Measurements from ENCODE around the gene CAMK2B.

Gene CAMK2B

GRCh38 chr7:44309271-44310091 lies 15.9 kb downstream of the CAMK2B start:
- in situ Hi-C loops (cut with HindIII; ENCODE audit: low sequenced_read_pairs): no loop called here

- in situ Hi-C loops (cut with HindIII; ENCODE audit: low sequenced_read_pairs): no loop called here
These were observed 16.7 kb downstream of the CAMK2B start for GRCh38 chr7:44308596-44309270.

GRCh38 chr7:44307905-44308595 lies 17.3 kb downstream of the CAMK2B start:
- in situ Hi-C loops (cut with HindIII; ENCODE audit: low sequenced_read_pairs): no loop called here

GRCh38 chr7:44307301-44307900 lies 18.0 kb downstream of the CAMK2B start:
- in situ Hi-C loops (cut with HindIII; ENCODE audit: low sequenced_read_pairs): no loop called here

- in situ Hi-C loops (cut with HindIII; ENCODE audit: low sequenced_read_pairs): no loop called here
These were observed 18.8 kb downstream of the CAMK2B start for GRCh38 chr7:44306606-44307005.

- in situ Hi-C loops (cut with HindIII; ENCODE audit: low sequenced_read_pairs): no loop called here
These were observed 19.6 kb downstream of the CAMK2B start for GRCh38 chr7:44305564-44306507.

DNA sequence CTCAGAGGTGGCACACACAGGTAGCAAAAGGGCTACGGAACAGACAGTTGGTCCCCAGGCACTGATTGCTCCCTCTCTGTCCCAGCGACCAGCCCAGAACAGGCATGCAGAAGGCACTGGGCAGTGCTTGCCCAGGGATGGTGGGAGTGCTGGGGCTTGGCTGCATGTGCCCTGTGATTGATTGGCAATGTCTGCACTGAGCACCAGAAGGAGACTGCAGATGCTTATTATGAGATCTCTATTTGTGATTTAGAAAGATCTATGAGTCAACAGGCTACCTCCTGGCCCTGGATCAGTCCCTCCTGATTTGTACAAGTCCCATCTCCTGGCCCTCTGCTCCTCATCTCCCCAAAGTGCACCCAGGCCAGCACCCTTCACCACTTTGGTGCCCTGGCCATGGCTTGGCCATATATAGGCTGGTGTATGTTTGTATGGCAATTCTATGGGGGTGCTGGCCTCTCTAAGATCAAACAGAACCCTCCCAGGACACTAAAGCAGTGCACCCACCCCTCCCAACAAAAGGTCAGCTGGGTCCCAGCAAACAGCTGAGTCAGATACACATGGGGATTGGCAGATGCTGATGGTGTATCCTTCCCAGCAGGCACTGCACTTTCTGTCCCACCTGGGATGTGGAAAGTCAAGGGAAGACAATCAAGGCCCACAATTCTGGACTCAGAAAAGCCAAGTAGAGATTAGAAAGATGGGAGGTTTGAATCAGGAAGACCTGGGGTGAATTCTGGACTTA lies 30.9 kb downstream of the CAMK2B start:
- in situ Hi-C loops (cut with HindIII; ENCODE audit: low sequenced_read_pairs): loop anchor here (5.0 kb wide), 1 partner anchor 82 kb away; no protein-coding TSS in a partner anchor

DNA sequence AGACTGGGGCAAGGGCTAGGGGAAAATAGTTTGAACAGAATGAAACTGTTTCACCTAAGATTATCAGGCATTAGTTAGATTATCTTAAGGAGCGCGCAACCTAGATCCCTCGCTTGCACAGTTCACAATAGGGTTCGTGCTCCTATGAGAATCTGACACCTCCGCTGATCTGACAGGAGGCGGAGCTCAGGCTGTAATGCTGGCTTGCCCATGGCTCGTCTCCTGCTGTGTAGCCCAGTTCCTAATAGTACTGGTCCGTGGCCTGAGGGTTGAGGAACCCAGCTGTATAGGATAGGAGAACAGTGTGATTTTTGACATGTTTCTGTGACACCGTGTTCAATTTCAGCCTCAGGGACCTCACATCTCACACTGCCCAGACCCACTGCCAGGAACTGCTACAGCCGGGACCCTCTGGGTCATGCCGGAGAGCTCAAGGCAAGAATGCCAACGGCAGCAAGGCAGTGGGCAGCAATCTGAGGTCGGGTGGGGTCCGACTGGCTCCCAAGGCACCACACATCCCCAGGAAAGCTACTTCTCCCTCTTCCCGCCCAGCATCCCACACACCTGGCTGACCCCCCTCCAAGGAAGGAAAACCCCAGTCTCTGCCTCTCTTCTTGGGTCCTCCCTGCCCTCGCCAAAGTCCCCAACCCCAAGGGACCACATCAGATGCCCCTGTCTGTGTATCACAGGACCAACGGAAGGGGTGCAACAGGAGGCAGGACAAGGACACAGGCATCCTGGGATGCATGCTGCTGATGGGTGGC lies 31.7 kb downstream of the CAMK2B start:
- in situ Hi-C loops (cut with HindIII; ENCODE audit: low sequenced_read_pairs): no loop called here

GRCh38 chr7:44292876-44293560 lies 32.4 kb downstream of the CAMK2B start:
- in situ Hi-C loops (cut with HindIII; ENCODE audit: low sequenced_read_pairs): no loop called here

DNA sequence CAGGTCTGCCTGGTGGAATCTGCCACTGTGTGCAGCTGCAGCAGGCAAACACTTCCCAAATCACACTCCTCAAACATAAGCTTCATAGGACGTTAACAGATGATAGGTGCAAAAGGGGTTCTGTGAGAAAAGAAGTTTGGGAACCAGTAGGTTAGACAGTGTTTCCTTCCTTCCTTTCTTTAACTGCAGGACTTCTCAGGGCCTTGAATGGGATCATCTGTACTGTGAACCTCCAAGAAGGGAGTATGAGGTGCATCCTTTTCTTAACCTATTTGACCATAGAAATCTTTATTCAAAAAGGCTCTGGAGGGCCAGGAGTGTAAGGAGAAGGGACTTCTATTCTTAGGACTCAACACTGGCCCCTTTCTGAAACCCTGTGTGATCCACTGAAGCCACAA lies 33.0 kb downstream of the CAMK2B start:
- in situ Hi-C loops (cut with HindIII; ENCODE audit: low sequenced_read_pairs): no loop called here

DNA sequence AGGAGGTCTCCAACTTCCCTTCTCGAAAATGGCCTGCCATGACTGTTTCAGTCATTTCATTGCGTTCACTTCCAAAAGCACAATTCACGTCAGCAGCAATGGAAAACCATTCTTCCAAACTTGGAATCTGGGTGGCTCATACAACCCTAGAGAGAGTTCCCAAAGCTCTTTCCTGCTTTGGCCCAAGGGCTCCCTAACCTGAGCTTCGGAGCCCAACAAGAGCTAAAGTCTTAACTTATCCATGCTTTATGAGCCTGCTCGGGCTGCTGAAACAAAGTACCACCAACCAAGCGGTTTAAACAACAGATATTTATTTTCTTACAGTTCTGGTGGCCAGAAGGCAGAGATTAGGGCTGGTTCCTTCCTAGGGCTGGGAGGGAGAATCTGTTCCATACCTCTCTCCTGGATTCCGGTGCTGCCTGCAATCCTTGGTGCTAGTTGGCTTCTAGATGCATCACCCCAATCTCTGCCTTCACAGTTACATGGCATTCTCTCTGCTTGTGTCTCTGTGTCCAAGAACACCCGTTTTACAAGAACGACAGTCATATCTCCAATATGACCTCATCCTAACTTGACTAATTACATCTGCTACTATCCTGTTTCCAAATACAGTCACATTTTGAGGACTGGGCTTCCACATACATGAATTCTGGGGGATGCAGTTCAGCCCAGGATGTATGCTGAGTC lies 33.5 kb downstream of the CAMK2B start:
- in situ Hi-C loops (cut with HindIII; ENCODE audit: low sequenced_read_pairs): no loop called here

DNA sequence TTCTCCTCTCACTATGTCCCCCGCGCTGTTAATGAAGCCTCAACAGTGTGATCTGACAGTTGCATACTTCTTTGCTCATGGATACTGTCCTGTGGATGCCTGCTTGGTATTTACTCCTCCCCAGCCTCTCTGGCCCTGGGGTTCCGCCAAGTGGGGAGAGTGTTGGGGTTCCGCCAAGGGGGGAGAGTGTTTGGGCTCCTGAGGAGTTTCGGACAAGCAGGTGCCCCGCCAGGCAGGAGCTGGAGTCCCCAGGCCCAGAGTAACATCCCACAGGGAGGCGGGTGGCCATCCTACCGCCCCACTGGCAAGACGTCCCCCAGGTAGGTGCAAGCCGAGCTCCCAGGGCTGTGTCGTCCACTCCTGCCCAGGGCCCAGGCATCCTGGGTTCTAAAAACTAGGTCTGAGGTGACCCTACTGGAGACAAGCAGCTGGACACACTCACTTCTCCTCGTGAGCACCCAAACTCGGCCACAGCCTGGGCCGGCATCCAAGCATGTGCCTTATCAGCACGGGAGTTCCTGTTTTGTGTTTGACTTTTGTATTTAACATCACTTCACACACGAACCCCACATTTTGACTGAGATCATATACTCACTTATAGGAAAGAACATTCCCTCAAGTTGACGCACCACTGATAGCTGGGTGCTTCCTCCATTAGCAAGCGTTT lies 34.2 kb downstream of the CAMK2B start:
- in situ Hi-C loops (cut with HindIII; ENCODE audit: low sequenced_read_pairs): no loop called here

DNA sequence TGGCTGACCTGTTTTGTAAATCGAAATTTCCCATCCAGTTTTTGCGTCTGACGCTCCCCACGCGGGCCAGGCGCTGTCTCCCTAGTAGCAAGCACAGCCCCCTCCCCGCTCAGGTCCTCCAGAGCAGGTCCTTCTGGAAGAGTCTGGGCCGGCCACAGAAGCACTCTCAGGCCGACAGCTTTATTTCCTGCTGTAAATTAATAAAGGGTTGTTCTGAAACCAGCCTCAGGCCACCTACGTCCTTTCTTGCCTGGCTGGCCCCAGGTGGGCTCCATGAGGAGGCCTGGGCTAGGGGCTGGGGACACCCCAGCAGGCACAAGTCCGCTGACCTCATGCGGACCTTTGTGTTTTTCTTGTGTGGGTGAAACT lies 35.2 kb downstream of the CAMK2B start:
- in situ Hi-C loops (cut with HindIII; ENCODE audit: low sequenced_read_pairs): no loop called here

- in situ Hi-C loops (cut with HindIII; ENCODE audit: low sequenced_read_pairs): loop anchor here (5.0 kb wide), 1 partner anchor 42 kb away; no protein-coding TSS in a partner anchor
These were observed 35.8 kb downstream of the CAMK2B start for GRCh38 chr7:44289341-44290251.

- in situ Hi-C loops (cut with HindIII; ENCODE audit: low sequenced_read_pairs): loop anchor here (5.0 kb wide), 1 partner anchor 42 kb away; no protein-coding TSS in a partner anchor
These were observed 36.5 kb downstream of the CAMK2B start for GRCh38 chr7:44288811-44289340.

- in situ Hi-C loops (cut with HindIII; ENCODE audit: low sequenced_read_pairs): loop anchor here (5.0 kb wide), 1 partner anchor 41 kb away; no protein-coding TSS in a partner anchor
These were observed 37.1 kb downstream of the CAMK2B start for GRCh38 chr7:44288381-44288685.
